ENCODE measurements around the gene ADIPOQ.
A peak's percentile ranks its signal among the peaks of the same experiment; 100 is the strongest.
"Not testable (repeated sequence)": the region's sequence is repeated elsewhere in the genome, so short reads cannot be mapped to it uniquely, and the experiment has no call there.

ADIPOQ gene

GRCh38 chr3:186826410-186826975 is 16.0 kb upstream of the ADIPOQ start:
- DNase-seq (ENCODE audit: low read depth) = no peak

- DNase-seq (ENCODE audit: low read depth) = peak; percentile 73
These were observed 15.3 kb upstream of the ADIPOQ start for GRCh38 chr3:186826976-186827857.

- no peak for DNase-seq (ENCODE audit: low read depth)
These were observed 14.2 kb upstream of the ADIPOQ start for GRCh38 chr3:186828340-186828739.

- DNase-seq (ENCODE audit: low read depth) = no peak
These were observed 10.7 kb upstream of the ADIPOQ start for GRCh38 chr3:186831798-186832197.

GRCh38 chr3:186832276-186832675 is 10.2 kb upstream of the ADIPOQ start:
- no peak for DNase-seq (ENCODE audit: low read depth)

GRCh38 chr3:186839874-186840641 is 2.5 kb upstream of the ADIPOQ start:
- DNase-seq (ENCODE audit: low read depth) = peak; percentile 98

- DNase-seq (ENCODE audit: low read depth) = no peak
These were observed 890 bp upstream of the ADIPOQ start for GRCh38 chr3:186841620-186842019.

- DNase-seq (ENCODE audit: low read depth) = no peak
These were observed 526 bp downstream of the ADIPOQ start for GRCh38 chr3:186843039-186843432.

GRCh38 chr3:186844908-186845307 is 2.4 kb downstream of the ADIPOQ start:
- no peak for DNase-seq (ENCODE audit: low read depth)

GRCh38 chr3:186845756-186846155 is 3.2 kb downstream of the ADIPOQ start:
- no peak for DNase-seq (ENCODE audit: low read depth)

GRCh38 chr3:186847437-186847836 is 4.9 kb downstream of the ADIPOQ start:
- no peak for DNase-seq (ENCODE audit: low read depth)

GRCh38 chr3:186849374-186849975 is 7.0 kb downstream of the ADIPOQ start:
- DNase-seq (ENCODE audit: low read depth) = no peak

- not testable (repeated sequence) for DNase-seq (ENCODE audit: low read depth)
These were observed 9.3 kb downstream of the ADIPOQ start for GRCh38 chr3:186851835-186852234.

GRCh38 chr3:186852994-186853393 is 10.5 kb downstream of the ADIPOQ start:
- DNase-seq (ENCODE audit: low read depth) = no peak

GRCh38 chr3:186854146-186854545 is 11.6 kb downstream of the ADIPOQ start:
- no peak for DNase-seq (ENCODE audit: low read depth)

- no peak for DNase-seq (ENCODE audit: low read depth)
These were observed 12.4 kb downstream of the ADIPOQ start for GRCh38 chr3:186854954-186855353.

GRCh38 chr3:186857743-186858142 is 15.2 kb downstream of the ADIPOQ start:
- DNase-seq (ENCODE audit: low read depth) = no peak

GRCh38 chr3:186865215-186865853 is 22.8 kb downstream of the ADIPOQ start:
- DNase-seq (ENCODE audit: low read depth) = not testable (repeated sequence)

GRCh38 chr3:186866095-186866494 is 23.6 kb downstream of the ADIPOQ start:
- DNase-seq (ENCODE audit: low read depth) = not testable (repeated sequence)

GRCh38 chr3:186869253-186870100 is 27.0 kb downstream of the ADIPOQ start:
- no peak for DNase-seq (ENCODE audit: low read depth)
